HG03066 (cell line): ENCODE data around the gene KLKB1.
"Not testable (repeated sequence)": the region's sequence is repeated elsewhere in the genome, so short reads cannot be mapped to it uniquely, and the experiment has no call there.

Source experiments
- ATAC-seq: cut with Tn5 transposase; IDR thresholded peaks from one replicate; pipeline ENCODE4 v1.9.1; 2021; ENCODE audit warnings: low read depth; ENCODE audit not compliant: unreplicated experiment

KLKB1 gene

GRCh38 chr4:186226521-186227189 lies 652 bp upstream of the KLKB1 start:
- ATAC-seq = no peak

- no peak for ATAC-seq
These were observed 622 bp downstream of the KLKB1 start for GRCh38 chr4:186227744-186228513.

- ATAC-seq = no peak
These were observed 1.2 kb downstream of the KLKB1 start for GRCh38 chr4:186228514-186228894.

- no peak for ATAC-seq
These were observed 7.1 kb downstream of the KLKB1 start for GRCh38 chr4:186234367-186234766.

GRCh38 chr4:186236126-186236525 lies 8.8 kb downstream of the KLKB1 start:
- ATAC-seq = no peak

- ATAC-seq = no peak
These were observed 13.1 kb downstream of the KLKB1 start for GRCh38 chr4:186240452-186240847.

GRCh38 chr4:186240848-186241491 lies 13.7 kb downstream of the KLKB1 start:
- no peak for ATAC-seq

GRCh38 chr4:186241616-186242015 lies 14.3 kb downstream of the KLKB1 start:
- ATAC-seq = no peak

GRCh38 chr4:186242031-186242430 lies 14.7 kb downstream of the KLKB1 start:
- not testable (repeated sequence) for ATAC-seq

GRCh38 chr4:186243331-186243730 lies 16.0 kb downstream of the KLKB1 start:
- no peak for ATAC-seq

GRCh38 chr4:186244835-186245234 lies 17.5 kb downstream of the KLKB1 start:
- no peak for ATAC-seq

GRCh38 chr4:186247062-186247752 lies 19.9 kb downstream of the KLKB1 start:
- ATAC-seq = not testable (repeated sequence)

- ATAC-seq = no peak
These were observed 21.3 kb downstream of the KLKB1 start for GRCh38 chr4:186248643-186249042.

GRCh38 chr4:186249785-186250754 lies 22.8 kb downstream of the KLKB1 start:
- no peak for ATAC-seq

- no peak for ATAC-seq
These were observed 23.5 kb downstream of the KLKB1 start for GRCh38 chr4:186250760-186251159.

- ATAC-seq = no peak
These were observed 27.8 kb downstream of the KLKB1 start for GRCh38 chr4:186255122-186255521.

- no peak for ATAC-seq
These were observed 31.0 kb downstream of the KLKB1 start for GRCh38 chr4:186258216-186258811.

GRCh38 chr4:186260117-186260503 lies 32.8 kb downstream of the KLKB1 start:
- ATAC-seq = no peak
